SH-SY5Y (cell line): Measurements from ENCODE around the gene PCIF1.

Experiments
- GATA2 ChIP-seq: IDR thresholded peaks from 2 replicates; pipeline ENCODE4 v1.6.1; 2011; ENCODE audit warnings: mild to moderate bottlenecking, low read depth, low read length
- GATA3 ChIP-seq: IDR thresholded peaks from 2 replicates; pipeline ENCODE4 v1.6.1; 2011; ENCODE audit warnings: low read depth, mild to moderate bottlenecking, low read length, moderate library complexity

DNA sequence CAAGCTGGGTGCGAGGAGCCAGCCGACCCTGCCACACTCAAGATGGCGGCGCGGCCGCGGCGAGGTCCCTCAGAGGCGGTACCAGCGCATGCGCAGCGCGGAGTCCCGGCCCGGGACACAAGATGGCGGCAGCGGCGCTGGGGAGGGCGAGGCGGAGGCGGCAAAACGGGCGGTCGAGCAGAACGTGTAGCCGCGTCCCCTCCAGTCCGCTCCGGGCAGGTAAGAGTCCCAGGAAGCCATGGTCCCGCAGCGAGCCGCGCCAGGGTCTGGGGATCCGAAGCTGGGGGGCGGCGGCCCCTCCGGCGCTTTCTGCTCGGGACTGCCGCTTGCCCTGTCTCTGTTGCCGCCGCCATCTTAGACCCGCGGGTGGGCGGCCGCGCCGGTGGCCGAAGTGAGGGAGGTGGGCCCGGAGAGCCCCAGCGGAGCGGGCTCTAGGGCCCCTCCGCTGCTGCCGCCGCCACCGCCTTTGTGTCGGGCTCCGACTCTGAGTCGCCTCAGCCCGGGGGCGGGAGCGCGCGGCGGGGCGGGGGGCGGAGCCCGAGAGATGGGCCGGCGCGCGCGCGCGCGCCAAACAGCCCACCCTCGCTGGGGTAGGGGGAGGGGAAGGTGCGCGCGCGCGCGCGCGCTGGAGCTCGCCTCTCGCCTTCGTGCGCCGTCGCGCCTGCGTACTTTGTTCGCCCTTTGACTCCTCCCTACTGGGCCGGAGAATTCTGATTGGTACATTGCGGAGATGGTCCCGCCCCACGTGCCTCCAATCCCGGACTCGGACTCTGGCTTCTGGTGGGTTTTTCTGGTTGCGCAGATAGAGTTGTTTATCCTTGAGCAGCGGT lies at the start of gene PCIF1:
- no peak for TF ChIP-seq GATA3
- 0 out of 2 replicates have a peak, but pooled peaks have one; percentile 5 for TF ChIP-seq GATA2
